HepG2 (cell line): Measurements from ENCODE around the gene C16orf90. TPM values are rescaled to one million over a fixed set of nuclear protein-coding genes. Genes with fewer than 3 reads are reported as not detected.

ENCODE experiments used
- BATF2 ChIP-seq: sonication (generic); formaldehyde crosslinking; IDR thresholded peaks from 2 replicates; pipeline ENCODE4 v1.8.0; 2022; ENCODE audit warnings: mild to moderate bottlenecking, missing genetic modification reagents, moderate library complexity
- BRD4 ChIP-seq: sonication (generic); formaldehyde crosslinking; IDR thresholded peaks from 2 replicates; pipeline ENCODE4 v1.4.0; 2020; ENCODE audit warnings: missing genetic modification reagents
- DMAP1 ChIP-seq: IDR thresholded peaks from 2 replicates; pipeline ENCODE4 v1.6.1; 2016
- FOXP1 ChIP-seq, 2 experiments: fragments of 450-650 bp in 1 of 2; IDR thresholded peaks; 2 replicates each; pipeline ENCODE4 v1.6.1; 2017 to 2018; ENCODE audit warnings: antibody characterized with exemption in 1 of 2
- GPBP1L1 ChIP-seq: sonication (generic); formaldehyde crosslinking; IDR thresholded peaks from 2 replicates; pipeline ENCODE4 v1.5.0; 2020; ENCODE audit warnings: mild to moderate bottlenecking, missing genetic modification reagents
- MAFF ChIP-seq: IDR thresholded peaks from 2 replicates; pipeline ENCODE4 v1.6.1; 2011; ENCODE audit warnings: low read depth, low read length, improper control_type of control experiment
- MED13 ChIP-seq: sonication (generic); formaldehyde crosslinking; IDR thresholded peaks from 2 replicates; pipeline ENCODE4 v1.5.0; 2020; ENCODE audit warnings: missing genetic modification reagents
- NFRKB ChIP-seq: fragments of 450-650 bp; IDR thresholded peaks from 2 replicates; pipeline ENCODE4 v1.6.1; 2017
- SIN3B ChIP-seq: fragments of 150-350 bp; IDR thresholded peaks from 2 replicates; pipeline ENCODE4 v1.6.1; 2014; ENCODE audit warnings: low read length
- SP2 ChIP-seq: sonication (generic); formaldehyde crosslinking; IDR thresholded peaks from 2 replicates; pipeline ENCODE4 v1.5.1; 2020; ENCODE audit warnings: mild to moderate bottlenecking, missing genetic modification reagents
- SRY ChIP-seq: sonication (generic); formaldehyde crosslinking; IDR thresholded peaks from 2 replicates; pipeline ENCODE4 v1.8.0; 2022; ENCODE audit warnings: mild to moderate bottlenecking, missing genetic modification reagents
- STAT6 ChIP-seq: sonication (generic); formaldehyde crosslinking; IDR thresholded peaks from 2 replicates; pipeline ENCODE4 v1.4.0; 2020; ENCODE audit warnings: missing genetic modification reagents, mild to moderate bottlenecking, borderline replicate concordance
- WIZ ChIP-seq: sonication (generic); formaldehyde crosslinking; IDR thresholded peaks from 2 replicates; pipeline ENCODE4 v1.5.1; 2020; ENCODE audit warnings: mild to moderate bottlenecking, missing genetic modification reagents
- ZBTB10 ChIP-seq: sonication (generic); formaldehyde crosslinking; IDR thresholded peaks from 2 replicates; pipeline ENCODE4 v1.4.0; 2020; ENCODE audit warnings: missing genetic modification reagents, borderline replicate concordance
- ZBTB42 ChIP-seq: sonication (generic); formaldehyde crosslinking; IDR thresholded peaks from 2 replicates; pipeline ENCODE4 v1.5.0; 2020; ENCODE audit warnings: mild to moderate bottlenecking, missing genetic modification reagents
- ZFYVE20 ChIP-seq: sonication (generic); formaldehyde crosslinking; IDR thresholded peaks from 2 replicates; pipeline ENCODE4 v1.8.0; 2023; ENCODE audit warnings: low read depth, mild to moderate bottlenecking, moderate library complexity, missing genetic modification reagents, borderline replicate concordance
- ZNF501 ChIP-seq: sonication (generic); formaldehyde crosslinking; IDR thresholded peaks from 2 replicates; pipeline ENCODE4 v1.5.1; 2020; ENCODE audit warnings: mild to moderate bottlenecking, moderate library complexity, missing genetic modification reagents
- ZNF550 ChIP-seq: sonication (generic); formaldehyde crosslinking; IDR thresholded peaks from 2 replicates; pipeline ENCODE4 v1.4.0; 2020; ENCODE audit warnings: mild to moderate bottlenecking, missing genetic modification reagents, borderline replicate concordance
- ZNF589 ChIP-seq: sonication (generic); formaldehyde crosslinking; conservative IDR thresholded peaks from 2 replicates; pipeline ENCODE4 v1.8.0; 2022; ENCODE audit warnings: mild to moderate bottlenecking, moderate library complexity, missing genetic modification reagents
- ZNF616 ChIP-seq: sonication (generic); formaldehyde crosslinking; IDR thresholded peaks from 2 replicates; pipeline ENCODE4 v1.5.0; 2020; ENCODE audit warnings: low read depth, mild to moderate bottlenecking, missing genetic modification reagents
- ZSCAN31 ChIP-seq: sonication (generic); formaldehyde crosslinking; IDR thresholded peaks from 2 replicates; pipeline ENCODE4 v1.5.0; 2020; ENCODE audit warnings: low read depth, mild to moderate bottlenecking, missing genetic modification reagents
- polyA plus RNA-seq, 8 experiments: library from polyadenylated mRNA; depleted of rRNA in 3 of 8; stranded (reverse) in 7 of 8; unstranded in 1 of 8; fragments of >200 nt; fragmentation: Illumina TruSeq in 4 of 8; extraction: Trizol in 4 of 8; gene quantifications; 2 replicates each; pipeline versions ENCODE4 v1.2.1 to v1.2.3, GENCODE V29; 2011 to 2016; ENCODE audit warnings: low read depth in 4 of 8, missing spikeins in 1 of 8, mixed read lengths in 1 of 8; ENCODE audit not compliant: insufficient read depth in 1 of 8
- total RNA-seq, 5 experiments: library from RNA; depleted of rRNA; stranded (reverse); fragments of >200 nt; fragmentation: Illumina TruSeq; extraction: Trizol; gene quantifications; 2 replicates each; pipeline ENCODE4 v1.2.3, GENCODE V29; 2016; ENCODE audit warnings: low read depth in 1 of 5
- TF ChIP-seq, protein P1 (sequence below): sonication (generic); formaldehyde crosslinking; conservative IDR thresholded peaks from 2 replicates; pipeline ENCODE4 v1.4.0; 2020; ENCODE audit warnings: missing genetic modification reagents

The C16orf90 gene
- total and polyA plus RNA-seq, 2 of the 13 experiments (the other 11 are each of a cell fraction or from before 2014, with no cell fraction given), result not detected

GRCh38 chr16:3457434-3458252 lies 37.6 kb downstream of the C16orf90 start (continued):
- no peak; the same call in 1 of the 2 replicates for TF ChIP-seq ZBTB10 (CRISPR knock-in tag)
- TF ChIP-seq FOXP1 (IDR thresholded peaks at IDR 0.05), result no peak
- TF ChIP-seq FOXP1 (CRISPR knock-in tag; IDR thresholded peaks at IDR 0.05), result peak; percentile 9; the same call in 1 of the 2 replicates
- no peak; the same call in 1 of the 2 replicates for TF ChIP-seq STAT6 (CRISPR knock-in tag)
- TF ChIP-seq MAFF, result no peak
- TF ChIP-seq SP2, result peak; percentile 83
- 0 out of 2 replicates have a peak, but pooled peaks have one; percentile 20 for TF ChIP-seq ZSCAN31 (CRISPR knock-in tag)
- TF ChIP-seq SIN3B, result no peak; the same call in 1 of the 2 replicates
- TF ChIP-seq ZNF501, result peak; percentile 72
- peak; percentile 56; the same call in 1 of the 2 replicates for TF ChIP-seq MED13
- TF ChIP-seq, protein P1, sequence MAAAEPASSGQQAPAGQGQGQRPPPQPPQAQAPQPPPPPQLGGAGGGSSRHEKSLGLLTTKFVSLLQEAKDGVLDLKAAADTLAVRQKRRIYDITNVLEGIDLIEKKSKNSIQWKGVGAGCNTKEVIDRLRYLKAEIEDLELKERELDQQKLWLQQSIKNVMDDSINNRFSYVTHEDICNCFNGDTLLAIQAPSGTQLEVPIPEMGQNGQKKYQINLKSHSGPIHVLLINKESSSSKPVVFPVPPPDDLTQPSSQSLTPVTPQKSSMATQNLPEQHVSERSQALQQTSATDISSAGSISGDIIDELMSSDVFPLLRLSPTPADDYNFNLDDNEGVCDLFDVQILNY, result peak; percentile 62
- TF ChIP-seq BATF2 (CRISPR knock-in tag), result no peak
- peak; percentile 88 for TF ChIP-seq BRD4 (CRISPR knock-in tag)
- TF ChIP-seq GPBP1L1 (CRISPR knock-in tag), result no peak
- peak; percentile 83 for TF ChIP-seq SRY (CRISPR knock-in tag)
- TF ChIP-seq ZFYVE20, result no peak; the same call in 1 of the 2 replicates
- peak; percentile 56; the same call in 1 of the 2 replicates for TF ChIP-seq ZBTB42 (CRISPR knock-in tag)
- peak; percentile 89 for TF ChIP-seq DMAP1 (CRISPR knock-in tag)
- TF ChIP-seq ZNF550 (CRISPR knock-in tag), result no peak
- no peak for TF ChIP-seq NFRKB
- TF ChIP-seq WIZ (CRISPR knock-in tag), result no peak
- TF ChIP-seq ZNF616, result peak; percentile 76; the same call in 1 of the 2 replicates
- TF ChIP-seq ZNF589 (CRISPR knock-in tag), result no peak
